CD14-positive monocyte (primary cell): Measurements from ENCODE around the gene KDM4E. TPM values are rescaled to one million over a fixed set of nuclear protein-coding genes. Genes with fewer than 3 reads are reported as not detected.

Experiments used
- DNase-seq, 3 donors: peaks; one replicate each; pipeline ENCODE4 v3.0.0-alpha.2; 2011 to 2022
- H2AFZ ChIP-seq: 2 replicates; pipeline ENCODE4 v1.6.0; 2012; ENCODE audit warnings: mild to moderate bottlenecking, low read depth, low read length, inconsistent platforms; ENCODE audit not compliant: insufficient read depth, poor library complexity, severe bottlenecking
- H3K27ac ChIP-seq, 2 donors: 1 replicate in 1 of 2; 2 replicates in 1 of 2; pipeline ENCODE4 v1.5.1; 2012 to 2013; ENCODE audit warnings: low read length in 2 of 2, control low read depth in 1 of 2, inconsistent platforms in 1 of 2, low read depth in 1 of 2, mild to moderate bottlenecking in 1 of 2
- H3K27me3 ChIP-seq, 2 donors: one replicate each; pipeline versions ENCODE4 v1.6.0 to v1.6.1; 2011 to 2013; ENCODE audit warnings: low read length in 2 of 2; ENCODE audit not compliant: control insufficient read depth in 2 of 2, insufficient read depth in 2 of 2
- H3K36me3 ChIP-seq, 2 donors: replicated peaks in 1 of 2; 1 replicate in 1 of 2; 2 replicates in 1 of 2; pipeline versions ENCODE4 v1.5.1 to v1.6.1; 2012 to 2013; ENCODE audit warnings: low read length in 2 of 2, control low read depth in 1 of 2, inconsistent platforms in 1 of 2, mild to moderate bottlenecking in 1 of 2; ENCODE audit not compliant: insufficient read depth in 2 of 2, control insufficient read depth in 1 of 2
- H3K4me1 ChIP-seq, 2 donors: 1 replicate in 1 of 2; 2 replicates in 1 of 2; pipeline versions ENCODE4 v1.5.1 to v1.6.1; 2012 to 2013; ENCODE audit warnings: low read length in 2 of 2, control low read depth in 1 of 2, inconsistent platforms in 1 of 2, mild to moderate bottlenecking in 1 of 2, moderate library complexity in 1 of 2; ENCODE audit not compliant: insufficient read depth in 2 of 2, control insufficient read depth in 1 of 2
- H3K4me2 ChIP-seq: replicated peaks from 2 replicates; pipeline ENCODE3; 2012; ENCODE audit warnings: low read length, moderate library complexity, mild to moderate bottlenecking; ENCODE audit not compliant: poor library complexity, severe bottlenecking; ENCODE audit errors: extremely low read depth
- H3K4me3 ChIP-seq, 3 experiments: fragments of 200-600 bp in 1 of 3; sonication (generic) in 1 of 3; replicated peaks in 1 of 3; 1 replicate in 2 of 3; 2 replicates in 1 of 3; pipeline ENCODE4 v1.5.1; 2011 to 2013; ENCODE audit warnings: low read length in 3 of 3, mild to moderate bottlenecking in 3 of 3, control low read depth in 2 of 3, low read depth in 2 of 3, inconsistent platforms in 1 of 3, moderate library complexity in 1 of 3
- H3K79me2 ChIP-seq: 2 replicates; pipeline ENCODE4 v1.6.0; 2012; ENCODE audit warnings: mild to moderate bottlenecking, control low read depth, inconsistent platforms, low read length, moderate library complexity; ENCODE audit not compliant: insufficient read depth
- H3K9ac ChIP-seq: 2 replicates; pipeline ENCODE4 v1.6.0; 2017; ENCODE audit warnings: low read length, mild to moderate bottlenecking; ENCODE audit not compliant: insufficient read depth, poor library complexity, severe bottlenecking
- H3K9me3 ChIP-seq, 2 donors: replicated peaks in 1 of 2; 1 replicate in 1 of 2; 2 replicates in 1 of 2; pipeline versions ENCODE4 v1.5.1 to v1.6.1; 2012 to 2013; ENCODE audit warnings: low read length in 2 of 2, control low read depth in 1 of 2; ENCODE audit not compliant: control insufficient read depth in 1 of 2, insufficient read depth in 1 of 2
- H4K20me1 ChIP-seq: 2 replicates; pipeline ENCODE4 v1.6.0; 2012; ENCODE audit warnings: mild to moderate bottlenecking, low read length, control low read depth, moderate library complexity; ENCODE audit not compliant: insufficient read depth
- H3K27ac Mint-ChIP-seq, 7 donors: one replicate each; pipeline ENCODE4 v1.8.0; 2020; ENCODE audit warnings: mild to moderate bottlenecking in 7 of 7, mixed read lengths in 7 of 7, moderate library complexity in 6 of 7, inconsistent platforms in 2 of 7
- H3K27me3 Mint-ChIP-seq, 3 donors: one replicate each; pipeline ENCODE4 v1.8.0; 2021 to 2022; ENCODE audit warnings: low read depth in 3 of 3, mild to moderate bottlenecking in 3 of 3, mixed read lengths in 3 of 3, moderate library complexity in 3 of 3, inconsistent platforms in 1 of 3
- H3K36me3 Mint-ChIP-seq, 2 donors: one replicate each; pipeline ENCODE4 v1.8.0; 2020; ENCODE audit warnings: mixed read lengths in 2 of 2, inconsistent platforms in 1 of 2, mild to moderate bottlenecking in 1 of 2
- H3K4me1 Mint-ChIP-seq: one replicate; pipeline ENCODE4 v1.8.0; 2020; ENCODE audit warnings: mild to moderate bottlenecking, mixed read lengths
- H3K4me3 Mint-ChIP-seq, 2 donors: one replicate each; pipeline ENCODE4 v1.8.0; 2020; ENCODE audit warnings: mild to moderate bottlenecking in 2 of 2, mixed read lengths in 2 of 2, moderate library complexity in 1 of 2
- H3K9me3 Mint-ChIP-seq, 7 donors: one replicate each; pipeline ENCODE4 v1.8.0; 2020 to 2022; ENCODE audit warnings: mixed read lengths in 7 of 7, mild to moderate bottlenecking in 6 of 7, moderate library complexity in 6 of 7, inconsistent platforms in 2 of 7
- WGBS: methylation state at CpG from one replicate; pipeline ENCODE4 v1.1.5; 2013; ENCODE audit warnings: missing lambda C conversion rate; ENCODE audit not compliant: insufficient coverage; 5-methylcytosine and 5-hydroxymethylcytosine counted together
- intact Hi-C, 2 donors: fragments of 100-400 bp; cut with micrococcal nuclease; formaldehyde crosslinking; loops; one replicate each; pipeline versions ENCODE4 v1.15.0 to v1.15.1; 2023
- polyA plus RNA-seq, 3 donors: library from polyadenylated mRNA; depleted of rRNA in 1 of 3; unstranded in 2 of 3; stranded (reverse) in 1 of 3; fragments of 300-500 nt in 2 of 3; fragments of >200 nt in 1 of 3; fragmentation: Illumina TruSeq in 2 of 3; gene quantifications; 1 replicate in 2 of 3; 2 replicates in 1 of 3; pipeline ENCODE4 v1.2.3, GENCODE V29; 2012 to 2021
- TF ChIP-seq, protein P1 (sequence below): fragments of 200-600 bp; IDR thresholded peaks from one replicate; pipeline ENCODE4 v1.8.0; 2022; ENCODE audit warnings: antibody characterized with exemption, mild to moderate bottlenecking

The KDM4E gene
- polyA plus RNA-seq, 3 donors: not detected

DNA sequence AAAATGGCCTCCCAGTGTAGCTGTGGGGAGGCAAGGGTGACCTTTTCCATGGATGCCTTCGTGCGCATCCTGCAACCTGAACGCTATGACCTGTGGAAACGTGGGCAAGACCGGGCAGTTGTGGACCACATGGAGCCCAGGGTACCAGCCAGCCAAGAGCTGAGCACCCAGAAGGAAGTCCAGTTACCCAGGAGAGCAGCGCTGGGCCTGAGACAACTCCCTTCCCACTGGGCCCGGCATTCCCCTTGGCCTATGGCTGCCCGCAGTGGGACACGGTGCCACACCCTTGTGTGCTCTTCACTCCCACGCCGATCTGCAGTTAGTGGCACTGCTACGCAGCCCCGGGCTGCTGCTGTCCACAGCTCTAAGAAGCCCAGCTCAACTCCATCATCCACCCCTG lies 26.8 kb upstream of the KDM4E start:
- no peak overlapping the region for H2AFZ ChIP-seq
- no peak for DNase-seq
- H3K4me3 Mint-ChIP-seq: no peak overlapping the region
- H3K4me1 Mint-ChIP-seq: no peaks in the 10 kb centered on the region
- H3K9me3 ChIP-seq: no peaks in the 10 kb centered on the region
- H3K79me2 ChIP-seq: no peaks in the 10 kb centered on the region
- H3K4me2 ChIP-seq: no peak overlapping the region
- peaks cover 2 to 12% (median 4%) of the 10 kb centered on the region in 7 donors for H3K9me3 Mint-ChIP-seq
- no peaks in the 10 kb centered on the region for H3K36me3 Mint-ChIP-seq
- no peaks in the 10 kb centered on the region for H3K36me3 ChIP-seq
- H3K4me1 ChIP-seq: no peaks in the 10 kb centered on the region
- intact Hi-C loops: no loop called here
- TF ChIP-seq, protein P1, sequence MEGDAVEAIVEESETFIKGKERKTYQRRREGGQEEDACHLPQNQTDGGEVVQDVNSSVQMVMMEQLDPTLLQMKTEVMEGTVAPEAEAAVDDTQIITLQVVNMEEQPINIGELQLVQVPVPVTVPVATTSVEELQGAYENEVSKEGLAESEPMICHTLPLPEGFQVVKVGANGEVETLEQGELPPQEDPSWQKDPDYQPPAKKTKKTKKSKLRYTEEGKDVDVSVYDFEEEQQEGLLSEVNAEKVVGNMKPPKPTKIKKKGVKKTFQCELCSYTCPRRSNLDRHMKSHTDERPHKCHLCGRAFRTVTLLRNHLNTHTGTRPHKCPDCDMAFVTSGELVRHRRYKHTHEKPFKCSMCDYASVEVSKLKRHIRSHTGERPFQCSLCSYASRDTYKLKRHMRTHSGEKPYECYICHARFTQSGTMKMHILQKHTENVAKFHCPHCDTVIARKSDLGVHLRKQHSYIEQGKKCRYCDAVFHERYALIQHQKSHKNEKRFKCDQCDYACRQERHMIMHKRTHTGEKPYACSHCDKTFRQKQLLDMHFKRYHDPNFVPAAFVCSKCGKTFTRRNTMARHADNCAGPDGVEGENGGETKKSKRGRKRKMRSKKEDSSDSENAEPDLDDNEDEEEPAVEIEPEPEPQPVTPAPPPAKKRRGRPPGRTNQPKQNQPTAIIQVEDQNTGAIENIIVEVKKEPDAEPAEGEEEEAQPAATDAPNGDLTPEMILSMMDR: no peak
- H3K27ac Mint-ChIP-seq: no peak overlapping the region
- WGBS: 92% methylated on average over 13 of the region's 13 CpGs
- H3K27me3 Mint-ChIP-seq: peaks cover 0 to 2% (median 0%) of the 10 kb centered on the region in 3 donors
- no peaks in the 10 kb centered on the region for H4K20me1 ChIP-seq
- no peaks in the 10 kb centered on the region for H3K27me3 ChIP-seq
- H3K27ac ChIP-seq: no peak overlapping the region
- no peak overlapping the region for H3K4me3 ChIP-seq
- H3K9ac ChIP-seq: no peak overlapping the region

DNA sequence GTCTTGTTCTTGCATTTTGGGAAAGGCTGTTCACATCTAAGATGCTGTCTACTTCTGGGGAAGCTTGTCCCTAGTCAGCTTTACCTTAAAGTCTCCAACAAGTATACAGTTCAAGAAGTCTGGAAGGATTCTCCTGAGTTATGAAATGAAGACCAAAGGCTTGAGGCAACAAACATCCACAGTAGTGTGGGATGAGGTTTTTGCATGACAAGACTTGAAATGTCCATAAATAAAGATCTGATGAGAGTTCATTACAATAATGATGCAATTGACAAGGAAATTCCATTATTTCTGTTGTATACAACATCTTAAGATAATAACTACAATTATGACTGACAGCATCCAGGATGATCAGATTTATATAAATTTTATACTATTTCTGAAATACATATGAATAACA lies 21.3 kb upstream of the KDM4E start:
- no peak for DNase-seq
- Histone ChIP-seq H3K9ac (no peak overlapping the region), H4K20me1 (no peaks in the 10 kb centered on the region), H3K27ac (no peak overlapping the region), H3K36me3 (no peaks in the 10 kb centered on the region), H3K27me3 (no peaks in the 10 kb centered on the region), H3K4me2 (no peak overlapping the region), H3K4me1 (no peaks in the 10 kb centered on the region), H3K79me2 (no peaks in the 10 kb centered on the region), H3K4me3 (no peak overlapping the region), H3K9me3 (no peaks in the 10 kb centered on the region), H2AFZ (no peak overlapping the region)
- Mint-ChIP-seq H3K4me3 (no peak overlapping the region), H3K27me3 (peaks cover 3 to 4% (median 4%) of the 10 kb centered on the region in 3 donors), H3K4me1 (no peaks in the 10 kb centered on the region), H3K9me3 (peaks cover 2 to 7% (median 3%) of the 10 kb centered on the region in 7 donors), H3K27ac (no peak overlapping the region), H3K36me3 (no peaks in the 10 kb centered on the region)
- intact Hi-C loops: no loop called here
- TF ChIP-seq, protein P1: no peak
